GM18868 (cell line): ENCODE measurements around the gene ZFP1.

ENCODE experiments used
- ATAC-seq: cut with Tn5 transposase; IDR thresholded peaks from one replicate; pipeline ENCODE4 v1.9.1; 2021; ENCODE audit warnings: mild to moderate bottlenecking, moderate library complexity; ENCODE audit not compliant: unreplicated experiment

The ZFP1 gene

GRCh38 chr16:75147968-75148310 lies 385 bp upstream of the ZFP1 start:
- no peak for ATAC-seq

DNA sequence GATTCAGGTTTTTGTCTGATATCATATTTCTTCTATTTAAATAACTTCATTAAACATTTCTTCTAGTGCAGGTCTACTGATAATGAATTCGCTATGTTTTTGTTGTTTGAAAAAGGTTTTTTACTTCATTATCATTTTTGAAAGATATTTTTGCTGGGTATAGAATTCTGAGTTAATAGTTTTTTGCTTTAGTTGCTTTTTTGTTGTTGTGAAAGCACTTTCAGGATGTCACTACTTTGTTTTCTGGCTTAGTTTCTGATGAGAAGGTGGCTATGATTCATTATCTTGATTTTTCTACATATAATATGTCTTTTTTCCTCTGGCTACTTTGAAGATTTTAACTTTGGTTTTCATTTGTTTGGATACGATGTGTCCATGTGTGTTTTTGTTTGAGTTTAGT lies 3.5 kb downstream of the ZFP1 start:
- no peak for ATAC-seq

DNA sequence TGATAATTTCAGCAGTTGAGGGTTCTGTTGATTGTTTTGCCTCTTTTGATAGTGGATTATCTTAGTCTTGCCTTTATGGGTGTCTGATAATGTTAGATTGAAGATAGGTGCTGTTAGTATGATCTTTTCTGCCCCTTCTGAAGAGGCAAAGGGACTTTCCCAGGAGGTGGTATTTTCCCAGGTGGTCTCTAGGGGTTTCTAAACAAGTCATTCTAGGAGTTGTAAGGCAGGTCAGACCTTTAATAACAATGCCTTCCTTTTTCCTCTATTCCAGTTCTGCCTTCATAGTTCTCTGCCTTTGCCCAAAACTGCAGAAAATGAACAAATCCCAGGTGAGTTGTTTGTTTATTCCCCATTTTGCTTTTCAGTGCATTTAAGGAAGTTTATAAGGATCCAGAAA lies 4.3 kb downstream of the ZFP1 start:
- ATAC-seq, result peak; percentile 28

GRCh38 chr16:75160386-75160785 lies 12.1 kb downstream of the ZFP1 start:
- ATAC-seq, result no peak

- ATAC-seq, result no peak
Observed at GRCh38 chr16:75169899-75170405, 21.6 kb downstream of the ZFP1 start.

- ATAC-seq, result no peak
Observed at GRCh38 chr16:75172578-75172977, 24.3 kb downstream of the ZFP1 start.

- ATAC-seq, result no peak
Observed at GRCh38 chr16:75175074-75175473, 26.8 kb downstream of the ZFP1 start.

DNA sequence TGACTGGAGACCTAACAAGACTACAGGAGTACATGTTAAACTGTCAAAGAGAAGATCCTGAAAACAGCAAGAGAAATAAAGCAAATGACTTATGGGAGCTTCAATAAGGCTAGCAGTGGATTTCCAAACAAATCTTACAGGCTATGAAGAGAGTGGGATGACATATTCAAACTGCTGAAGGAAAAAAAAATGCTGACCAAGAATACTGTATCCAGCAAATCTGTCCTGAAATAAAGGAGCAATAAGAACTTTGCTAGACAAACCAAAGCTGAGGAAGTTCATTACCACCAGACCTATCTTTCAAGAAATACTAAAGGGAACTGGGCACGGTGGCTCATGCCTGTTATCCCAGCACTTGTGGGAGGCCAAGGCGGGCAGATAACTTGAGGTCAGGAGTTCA lies 28.6 kb downstream of the ZFP1 start:
- no peak for ATAC-seq

- no peak for ATAC-seq
Observed at GRCh38 chr16:75179208-75179607, 30.9 kb downstream of the ZFP1 start.

DNA sequence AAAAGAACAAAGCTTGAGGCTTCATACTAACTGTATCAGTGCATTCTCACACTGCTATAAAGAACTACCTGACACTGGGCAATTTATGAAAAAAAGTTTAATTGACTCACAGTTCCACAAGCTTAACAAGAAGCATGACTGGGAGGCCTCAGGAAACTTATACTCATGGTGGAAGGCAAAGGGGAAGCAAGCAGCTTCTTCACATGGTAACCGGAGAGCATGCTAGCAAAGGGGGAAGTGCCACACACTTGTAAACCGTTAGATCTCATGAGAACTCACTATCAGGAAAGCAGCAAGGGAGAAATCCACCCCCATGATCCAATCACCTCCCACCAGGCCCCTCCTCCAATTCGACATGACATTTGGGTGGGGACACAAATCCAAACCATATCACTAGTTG lies 33.3 kb downstream of the ZFP1 start:
- ATAC-seq, result no peak

DNA sequence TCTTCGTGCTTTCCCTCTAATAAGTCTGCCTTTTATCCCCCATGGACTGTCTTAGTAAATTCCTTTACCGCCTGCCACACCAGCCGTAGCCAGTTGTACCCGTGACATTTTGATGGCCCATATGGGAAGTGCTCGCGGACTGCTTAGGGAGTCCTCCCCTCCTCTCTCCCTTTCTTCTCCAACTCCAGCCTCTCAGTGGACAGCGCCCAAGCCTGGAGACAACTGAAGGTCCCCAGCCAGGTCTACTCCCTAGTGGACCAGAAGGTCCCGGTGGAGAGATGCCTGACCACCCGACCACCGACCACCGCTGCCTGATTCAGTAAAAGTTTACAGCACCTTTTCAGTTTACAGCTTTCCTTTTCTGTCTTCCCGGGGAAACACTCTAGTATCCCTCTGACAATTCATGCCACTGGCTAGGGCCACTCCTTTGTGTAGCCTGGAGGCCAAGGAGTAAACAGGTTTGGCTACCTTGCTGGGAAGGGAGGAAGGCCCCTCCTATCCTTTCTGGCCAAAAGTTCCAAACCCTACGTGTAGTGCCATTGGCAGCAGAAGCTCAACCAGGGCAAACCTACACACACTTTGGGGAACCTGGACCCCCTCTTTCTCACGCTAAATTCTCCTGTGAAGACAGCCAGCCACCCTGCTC lies 40.6 kb downstream of the ZFP1 start:
- no peak for ATAC-seq

GRCh38 chr16:75189638-75190245 lies 41.4 kb downstream of the ZFP1 start:
- no peak for ATAC-seq

GRCh38 chr16:75192606-75193264 lies 44.4 kb downstream of the ZFP1 start:
- ATAC-seq, result no peak

DNA sequence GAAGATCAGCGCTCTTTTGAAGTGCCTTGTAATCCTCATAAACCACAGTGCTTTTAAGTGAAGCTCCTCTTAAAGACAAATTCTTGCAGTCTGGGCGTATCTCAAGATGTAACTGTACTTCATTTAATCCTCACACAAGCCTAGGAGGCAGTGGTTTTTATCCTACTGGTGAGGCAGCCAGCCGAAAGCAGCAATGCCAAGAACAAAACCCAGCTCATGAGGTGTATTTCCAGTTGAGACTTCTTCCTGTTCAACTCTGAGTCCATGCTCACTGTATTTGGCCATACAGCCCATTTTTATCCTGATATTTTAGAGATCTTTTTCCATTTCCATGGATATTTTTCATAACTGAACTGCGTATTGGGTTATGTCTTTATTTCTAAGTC lies 44.9 kb downstream of the ZFP1 start:
- ATAC-seq, result no peak

DNA sequence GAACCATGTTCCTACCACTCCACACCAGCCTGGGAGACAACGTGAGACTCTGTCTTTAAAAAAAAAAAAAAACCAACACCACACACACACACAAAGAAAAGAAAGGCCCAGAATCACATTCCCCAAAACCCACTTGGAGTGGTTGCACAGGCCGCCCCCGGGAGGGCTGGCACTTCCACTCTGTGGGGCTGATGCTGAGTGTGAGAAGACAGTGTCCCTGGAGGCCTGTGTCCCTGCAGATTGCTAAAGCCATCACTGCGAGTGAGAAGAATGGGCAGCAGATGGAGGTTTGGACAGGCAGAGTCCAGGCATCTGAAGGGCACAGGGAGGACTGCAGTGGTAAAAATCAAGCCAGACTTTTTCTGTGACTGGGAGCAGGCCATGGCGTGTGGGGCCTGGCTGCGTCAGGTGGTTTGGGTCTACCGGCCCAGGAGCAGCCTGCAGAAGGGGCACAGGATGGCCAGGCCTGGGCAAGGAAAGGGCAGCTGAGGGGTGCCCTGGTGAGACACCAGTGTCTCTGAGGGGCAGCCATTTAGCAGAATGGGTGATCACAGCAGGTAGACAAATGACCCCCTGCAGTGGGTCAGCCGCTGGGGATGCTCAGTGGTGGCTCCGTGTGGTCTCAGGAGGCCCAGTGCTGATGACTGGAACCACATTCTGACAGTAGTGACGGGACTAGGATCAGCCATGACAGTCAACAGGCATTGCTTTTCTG lies 45.6 kb downstream of the ZFP1 start:
- ATAC-seq, result no peak

DNA sequence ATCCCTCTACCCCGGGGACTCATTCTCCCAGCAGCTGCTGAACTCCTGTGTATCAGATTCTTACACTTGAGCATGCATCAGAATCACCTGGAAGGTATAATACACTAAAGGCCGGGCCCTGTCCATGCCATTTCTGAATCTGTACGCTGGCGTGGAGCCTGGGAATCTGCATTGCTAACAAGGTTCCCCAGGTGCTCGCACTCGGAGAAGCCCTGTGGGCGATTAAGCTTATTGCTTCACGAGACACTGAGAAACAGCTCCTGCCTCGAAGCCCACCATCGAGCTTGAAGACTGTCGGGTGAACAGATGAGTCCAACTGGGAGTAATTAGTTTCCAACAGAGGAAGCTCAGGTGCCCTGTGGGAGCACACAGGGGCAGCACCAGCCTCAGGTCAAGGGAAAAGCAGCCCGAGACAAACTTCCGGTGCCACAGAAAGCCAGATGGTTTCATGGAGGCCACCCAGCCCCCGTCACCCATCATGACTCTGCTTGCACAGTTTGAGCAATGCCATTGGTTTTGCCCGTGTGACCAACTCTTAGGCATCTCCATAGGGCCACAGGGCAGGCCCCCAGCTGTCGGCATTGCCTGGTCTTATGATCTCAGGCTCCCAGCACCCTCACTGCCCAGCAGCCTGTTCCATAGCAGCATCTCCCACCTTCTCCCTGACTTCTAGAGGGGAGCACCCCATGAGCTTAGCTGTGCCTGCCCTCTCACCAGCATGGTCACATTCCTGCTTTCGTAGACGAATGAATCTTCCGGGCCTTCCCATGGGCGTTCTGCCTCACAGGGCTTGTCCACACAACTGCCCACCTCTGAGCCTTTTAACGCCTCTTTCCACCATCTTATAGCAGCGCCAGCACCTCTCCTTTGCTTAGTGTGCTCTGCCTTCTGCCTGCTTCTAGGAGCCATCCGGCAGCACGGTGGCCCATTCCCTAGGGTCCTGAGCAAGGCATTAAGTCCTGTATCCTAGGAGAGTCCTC lies 47.8 kb downstream of the ZFP1 start:
- no peak for ATAC-seq

DNA sequence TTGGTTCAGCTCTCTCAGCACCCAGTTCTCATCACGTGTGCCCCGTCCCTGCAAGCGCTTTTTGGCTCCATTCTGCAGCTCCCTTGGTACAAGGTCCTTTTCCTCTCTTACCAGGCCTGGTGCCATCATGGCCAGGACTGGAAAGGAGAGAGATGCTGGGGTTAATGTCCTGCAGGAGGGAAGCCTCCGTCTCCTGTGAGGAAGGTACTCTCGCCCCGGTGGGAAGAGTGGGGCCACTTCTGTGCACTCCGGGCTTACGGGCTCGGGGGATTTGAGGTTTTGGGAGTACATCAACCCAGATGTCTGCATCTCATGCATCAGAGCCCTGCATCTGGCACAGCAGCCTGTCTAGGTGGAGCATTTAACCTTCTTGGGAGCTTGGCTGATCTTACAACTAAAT lies 48.5 kb downstream of the ZFP1 start:
- no peak for ATAC-seq

DNA sequence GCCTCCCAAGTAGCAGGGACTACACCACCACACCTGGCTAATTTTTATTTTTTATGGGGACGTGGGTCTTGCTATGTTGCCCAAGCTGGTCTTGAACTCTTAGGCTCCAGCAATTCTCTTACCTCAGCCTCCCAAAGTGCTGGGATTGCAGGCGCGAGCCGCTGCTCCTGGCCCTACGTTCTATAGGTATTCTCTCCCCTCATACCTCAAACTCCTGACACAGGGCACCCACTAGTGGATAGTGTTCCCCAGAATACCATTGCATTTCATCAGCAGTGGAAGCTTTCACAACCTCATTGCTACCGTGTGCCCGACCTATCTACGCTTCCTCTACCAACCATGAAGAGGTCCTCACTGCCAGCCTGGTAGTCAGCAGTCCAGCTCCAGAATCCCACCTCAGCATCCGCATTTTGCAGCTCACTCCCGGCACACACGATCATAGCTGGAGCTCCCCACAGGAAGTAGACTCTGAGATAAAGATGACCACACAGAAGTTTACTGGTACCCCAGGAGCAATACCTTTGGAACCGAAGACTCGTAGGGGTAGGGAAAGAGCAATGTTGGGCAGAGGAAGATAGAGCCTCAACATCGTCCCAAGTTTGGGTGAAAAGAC lies 49.3 kb downstream of the ZFP1 start:
- no peak for ATAC-seq

- ATAC-seq, result no peak
Observed at GRCh38 chr16:75198135-75198600, 49.8 kb downstream of the ZFP1 start.

GRCh38 chr16:75202069-75202590 lies 53.8 kb downstream of the ZFP1 start:
- no peak for ATAC-seq
